ENCODE data around the gene LYRM4. TPM values are rescaled to one million over a fixed set of nuclear protein-coding genes. Genes with fewer than 3 reads are reported as not detected.

LYRM4 gene
- total RNA-seq, 8 experiments from 2014 or later, result 25.8 to 38.4 (median 32.7) TPM

DNA sequence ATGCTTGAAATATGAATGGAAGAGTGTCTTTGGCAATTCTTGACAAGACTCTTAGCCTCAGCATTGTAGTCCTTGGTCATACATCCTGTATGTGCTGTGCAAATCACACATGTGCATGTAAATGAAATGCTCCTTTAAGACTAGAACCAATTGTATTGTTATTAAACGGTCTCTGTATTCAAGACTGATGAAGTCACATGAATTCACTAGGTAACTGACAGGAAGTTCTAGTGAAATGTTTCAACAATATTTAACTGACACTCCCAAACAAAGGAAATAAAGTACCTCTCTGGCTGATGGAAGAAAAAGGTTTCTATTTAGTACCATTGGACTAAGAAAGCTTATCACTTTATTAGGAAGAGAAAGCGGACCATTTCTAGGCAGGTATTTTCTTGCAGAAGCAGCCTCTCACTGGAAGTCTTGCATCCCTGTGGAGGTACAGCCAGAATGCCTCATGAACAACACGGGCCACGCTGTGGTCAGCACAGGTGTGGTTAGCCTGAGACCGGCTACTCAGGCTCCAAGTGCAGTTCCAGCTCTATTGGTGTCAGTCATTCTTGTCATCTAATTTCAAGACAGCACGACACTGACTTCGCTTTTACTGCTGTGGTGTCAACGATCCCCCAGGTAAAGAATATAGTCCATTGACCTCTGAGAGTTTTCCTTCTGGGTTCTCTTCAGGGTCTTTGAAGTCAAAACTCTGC, 158.3 kb downstream of the LYRM4 start:
- H3K4me3 ChIP-seq, result no peak overlapping the region
- H3K27ac ChIP-seq, result no peak overlapping the region
- peak in 2 of 8 experiments; percentile 33 to 36 for ATAC-seq (replicated peaks in 6 of 8)
- in situ Hi-C loops (cut with MboI; ENCODE audit: low pct_unique_long_range_greater_than_20kb in 2 of 9, low sequenced_read_pairs in 9 of 9, unreplicated experiment in 9 of 9), result no loop called here
- WGBS, 10 experiments, result 50 to 98% (median 88%) methylated on average over 1 to 8 of the region's 8 CpGs; no CpG with 5 or more reads in 1 of the 10 experiments
- no peaks in the 10 kb centered on the region for H3K4me1 ChIP-seq (replicated peaks in 1 of 2)

DNA sequence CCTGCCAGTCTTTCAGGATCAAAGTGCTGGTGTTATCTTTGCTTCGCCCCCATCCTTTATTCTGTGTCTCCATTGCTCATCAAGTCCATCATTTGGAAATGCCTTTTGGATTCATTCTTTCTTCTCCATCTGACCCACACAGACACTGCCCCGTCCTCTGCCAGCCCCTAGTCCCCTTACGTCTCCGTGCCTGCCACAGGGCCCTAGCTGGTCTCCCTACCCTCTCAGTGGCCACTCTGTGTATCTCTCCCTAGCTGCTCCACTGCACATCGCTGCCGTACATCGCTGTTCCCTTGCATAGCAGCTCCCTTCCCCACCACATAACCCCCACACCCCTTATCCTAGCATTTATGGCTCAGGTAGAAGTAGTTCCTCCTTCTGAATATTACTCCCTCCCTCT, 159.9 kb downstream of the LYRM4 start:
- no peaks in the 10 kb centered on the region for H3K4me1 ChIP-seq (replicated peaks in 1 of 2)
- no peak for ATAC-seq (replicated peaks in 6 of 8)
- no peak overlapping the region for H3K4me3 ChIP-seq
- H3K27ac ChIP-seq, result no peak overlapping the region
- in situ Hi-C loops (cut with MboI; ENCODE audit: low pct_unique_long_range_greater_than_20kb in 2 of 9, low sequenced_read_pairs in 9 of 9, unreplicated experiment in 9 of 9), result no loop called here
- WGBS, 10 experiments, result 77 to 100% (median 90%) methylated on average over 1 to 7 of the region's 7 CpGs; no CpG with 5 or more reads in 5 of the 10 experiments

DNA sequence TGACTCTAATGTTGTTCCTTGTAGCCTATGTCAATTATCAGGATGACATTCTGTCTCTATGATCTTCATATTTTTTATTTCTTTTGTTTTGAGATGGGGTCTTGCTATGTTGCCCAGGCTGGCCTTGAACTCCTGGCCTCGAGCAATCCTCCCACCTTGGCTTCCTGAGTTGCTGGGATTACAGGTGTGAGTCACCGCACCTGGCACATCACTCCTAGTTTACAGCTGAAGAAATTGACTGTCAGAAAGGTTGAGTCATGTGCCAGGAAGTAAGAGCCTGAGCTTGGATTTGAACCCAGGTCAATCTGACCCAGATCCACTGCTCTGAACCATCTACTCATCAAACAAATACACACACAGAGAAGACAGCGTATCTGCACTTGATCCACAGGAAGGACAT, 161.2 kb downstream of the LYRM4 start:
- in situ Hi-C loops (cut with MboI; ENCODE audit: low pct_unique_long_range_greater_than_20kb in 2 of 9, low sequenced_read_pairs in 9 of 9, unreplicated experiment in 9 of 9), result no loop called here
- Histone ChIP-seq H3K27ac (no peak overlapping the region), H3K4me3 (no peak overlapping the region), H3K4me1 (replicated peaks in 1 of 2) (no peaks in the 10 kb centered on the region)
- 62 to 100% (median 88%) methylated on average over 1 to 3 of the region's 3 CpGs; no CpG with 5 or more reads in 5 of the 10 experiments for WGBS, 10 experiments
- ATAC-seq (replicated peaks in 6 of 8), result no peak

DNA sequence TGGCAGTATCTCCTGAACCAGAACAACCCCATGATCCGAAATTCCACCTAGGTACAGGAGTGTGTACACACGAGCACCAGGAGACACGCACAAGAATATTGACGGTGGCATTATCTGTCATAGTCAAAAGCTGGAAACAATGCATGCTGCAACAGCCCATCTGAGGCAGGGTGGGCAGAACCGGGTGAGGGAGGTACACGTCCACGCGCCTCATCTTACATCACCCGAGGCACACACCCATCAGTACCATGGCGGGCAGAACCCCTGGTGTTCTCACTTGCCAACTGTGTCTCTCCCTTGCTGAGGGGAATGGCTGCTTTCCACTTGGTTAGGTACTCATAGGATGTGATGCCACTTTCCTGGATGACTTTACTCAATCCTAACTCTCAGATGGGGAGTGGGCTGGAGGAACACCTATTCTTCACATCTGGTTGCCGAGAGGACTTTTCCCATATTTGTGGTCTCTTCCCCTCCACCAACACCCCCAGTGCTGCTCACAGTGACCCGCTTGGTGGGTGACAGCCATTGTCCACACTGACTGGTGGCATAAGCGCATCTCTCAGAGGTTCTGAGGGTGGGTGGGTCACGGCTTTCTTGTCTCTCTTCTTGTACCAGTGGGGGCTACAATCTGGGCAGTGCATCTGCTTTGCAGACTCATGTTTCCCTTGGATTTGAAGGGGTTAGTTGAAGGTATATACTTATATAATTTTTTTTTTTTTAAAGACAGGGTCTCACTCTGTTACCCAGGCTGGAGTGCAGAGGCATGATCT, 162.1 kb downstream of the LYRM4 start:
- Histone ChIP-seq H3K4me3 (no peak overlapping the region), H3K27ac (no peak overlapping the region), H3K4me1 (replicated peaks in 1 of 2) (no peaks in the 10 kb centered on the region)
- in situ Hi-C loops (cut with MboI; ENCODE audit: low pct_unique_long_range_greater_than_20kb in 2 of 9, low sequenced_read_pairs in 9 of 9, unreplicated experiment in 9 of 9), result no loop called here
- ATAC-seq (replicated peaks in 6 of 8), result no peak
- 51 to 100% (median 87%) methylated on average over 2 to 11 of the region's 14 CpGs; no CpG with 5 or more reads in 4 of the 10 experiments for WGBS, 10 experiments

DNA sequence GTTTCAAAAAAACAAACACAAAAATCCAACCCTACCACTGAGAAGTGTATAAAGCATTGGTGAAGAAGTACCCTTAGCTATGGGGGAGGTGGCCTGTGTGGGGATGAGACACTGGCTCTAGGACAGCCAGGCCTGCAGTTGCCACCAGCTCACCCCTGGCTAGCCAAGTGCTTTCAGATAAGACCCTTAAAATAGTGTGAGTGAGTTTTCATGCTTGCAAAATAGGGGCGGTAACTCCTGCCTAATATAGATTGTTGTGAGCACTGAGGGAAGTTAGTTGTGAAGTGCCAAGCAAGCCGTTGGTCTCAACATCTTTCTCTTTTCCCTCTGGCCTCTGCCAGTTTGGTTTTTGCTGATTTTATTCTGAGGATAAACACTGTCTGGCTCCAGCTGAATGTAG, 164.3 kb downstream of the LYRM4 start:
- Histone ChIP-seq H3K27ac (no peak overlapping the region), H3K4me3 (no peak overlapping the region), H3K4me1 (replicated peaks in 1 of 2) (no peaks in the 10 kb centered on the region)
- WGBS, 10 experiments, result 83 to 100% (median 90%) methylated on average over 1 to 2 of the region's 2 CpGs; no CpG with 5 or more reads in 6 of the 10 experiments
- in situ Hi-C loops (cut with MboI; ENCODE audit: low pct_unique_long_range_greater_than_20kb in 2 of 9, low sequenced_read_pairs in 9 of 9, unreplicated experiment in 9 of 9), result no loop called here
- no peak for ATAC-seq (replicated peaks in 6 of 8)

DNA sequence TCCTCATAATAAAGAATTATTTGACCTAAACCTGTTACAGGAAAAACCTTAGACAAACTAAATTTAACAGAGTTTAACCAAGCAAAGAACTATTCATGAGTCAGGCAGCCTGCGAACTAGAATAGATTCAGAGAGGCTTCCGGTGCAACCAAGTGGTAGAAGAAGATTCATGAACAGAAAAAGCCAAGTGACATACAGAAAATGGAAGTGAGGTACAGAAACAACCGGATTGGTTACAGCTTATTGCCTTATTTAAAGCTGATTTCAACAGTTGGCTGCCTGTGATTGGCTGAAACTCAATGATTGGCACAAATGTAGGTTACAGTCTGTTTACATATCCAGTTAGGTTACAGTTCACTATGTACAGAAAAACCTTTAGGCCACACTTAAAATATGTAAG, 165.5 kb downstream of the LYRM4 start:
- WGBS, 10 experiments, result 31 to 100% (median 67%) methylated on average over 2 to 3 of the region's 3 CpGs
- no peak for ATAC-seq (replicated peaks in 6 of 8)
- in situ Hi-C loops (cut with MboI; ENCODE audit: low pct_unique_long_range_greater_than_20kb in 2 of 9, low sequenced_read_pairs in 9 of 9, unreplicated experiment in 9 of 9), result no loop called here
- no peak overlapping the region for H3K4me3 ChIP-seq
- H3K4me1 ChIP-seq (replicated peaks in 1 of 2), result no peaks in the 10 kb centered on the region
- no peak overlapping the region for H3K27ac ChIP-seq

DNA sequence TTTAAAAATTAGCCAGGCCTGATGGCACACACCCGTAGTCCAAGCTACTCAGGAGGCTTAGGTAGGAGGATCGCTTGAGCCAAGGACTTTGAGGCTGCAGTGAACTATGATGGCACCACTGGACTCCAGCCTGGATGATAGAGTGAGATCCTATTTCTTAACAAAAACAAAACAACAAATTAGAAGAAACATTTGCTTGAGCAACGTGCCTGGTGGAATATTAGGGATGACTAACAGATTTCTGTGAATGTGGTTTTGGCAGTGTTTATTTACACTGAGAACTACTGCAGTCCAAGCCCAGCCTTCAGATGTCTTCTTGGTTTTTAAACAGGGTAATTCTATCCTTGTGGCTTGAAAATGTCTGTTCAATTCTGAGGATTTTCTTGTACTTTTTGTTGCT, 166.4 kb downstream of the LYRM4 start:
- Histone ChIP-seq H3K4me1 (replicated peaks in 1 of 2) (no peaks in the 10 kb centered on the region), H3K27ac (no peak overlapping the region), H3K4me3 (no peak overlapping the region)
- 10 to 86% (median 79%) methylated on average over 1 to 3 of the region's 3 CpGs; no CpG with 5 or more reads in 3 of the 10 experiments for WGBS, 10 experiments
- ATAC-seq (replicated peaks in 6 of 8), result peak in 2 of 8 experiments; percentile 33 to 37
- in situ Hi-C loops (cut with MboI; ENCODE audit: low pct_unique_long_range_greater_than_20kb in 2 of 9, low sequenced_read_pairs in 9 of 9, unreplicated experiment in 9 of 9), result no loop called here

DNA sequence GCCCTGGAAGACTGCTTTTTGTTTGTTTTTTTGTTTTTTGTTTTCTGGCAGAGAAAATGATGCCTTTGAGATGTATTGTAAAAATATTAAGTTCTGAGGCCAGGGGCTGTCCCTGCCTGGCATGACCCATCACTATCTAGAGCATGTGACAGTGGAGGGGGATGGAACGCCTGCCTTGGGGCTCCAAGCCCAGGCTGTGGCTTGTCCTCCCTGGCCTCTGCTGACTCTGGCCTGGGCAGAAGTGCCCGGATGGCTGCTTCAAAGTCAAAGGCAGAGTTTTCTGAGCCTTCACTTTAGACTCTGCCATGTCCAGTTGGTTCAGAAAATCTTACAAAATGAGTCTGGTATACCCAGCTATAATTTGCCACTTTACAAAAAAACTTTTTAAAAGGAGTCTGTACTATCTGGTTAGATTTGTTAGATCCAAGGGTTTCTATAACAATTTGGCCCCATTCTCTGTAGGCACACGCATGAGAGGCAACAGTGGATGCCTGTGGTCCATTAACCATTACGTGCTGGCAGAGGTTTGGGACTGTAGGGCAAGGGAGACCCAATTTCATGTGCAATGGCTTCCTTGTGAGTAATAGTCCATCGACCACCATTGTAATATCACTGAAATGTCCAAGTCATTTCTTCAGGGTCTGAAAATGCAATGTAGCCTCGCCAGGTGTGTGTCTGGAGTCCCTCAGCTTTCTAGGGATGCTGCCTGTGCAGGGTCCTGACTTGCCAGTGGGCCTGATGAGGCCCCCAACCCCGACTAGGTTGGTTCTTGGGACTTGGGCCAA, 167.3 kb downstream of the LYRM4 start:
- in situ Hi-C loops (cut with MboI; ENCODE audit: low pct_unique_long_range_greater_than_20kb in 2 of 9, low sequenced_read_pairs in 9 of 9, unreplicated experiment in 9 of 9), result no loop called here
- ATAC-seq (replicated peaks in 6 of 8), result no peak
- H3K4me3 ChIP-seq, result no peak overlapping the region
- WGBS, 10 experiments, result 50 to 96% (median 83%) methylated on average over 1 to 6 of the region's 7 CpGs
- H3K4me1 ChIP-seq (replicated peaks in 1 of 2), result no peaks in the 10 kb centered on the region
- H3K27ac ChIP-seq, result no peak overlapping the region

DNA sequence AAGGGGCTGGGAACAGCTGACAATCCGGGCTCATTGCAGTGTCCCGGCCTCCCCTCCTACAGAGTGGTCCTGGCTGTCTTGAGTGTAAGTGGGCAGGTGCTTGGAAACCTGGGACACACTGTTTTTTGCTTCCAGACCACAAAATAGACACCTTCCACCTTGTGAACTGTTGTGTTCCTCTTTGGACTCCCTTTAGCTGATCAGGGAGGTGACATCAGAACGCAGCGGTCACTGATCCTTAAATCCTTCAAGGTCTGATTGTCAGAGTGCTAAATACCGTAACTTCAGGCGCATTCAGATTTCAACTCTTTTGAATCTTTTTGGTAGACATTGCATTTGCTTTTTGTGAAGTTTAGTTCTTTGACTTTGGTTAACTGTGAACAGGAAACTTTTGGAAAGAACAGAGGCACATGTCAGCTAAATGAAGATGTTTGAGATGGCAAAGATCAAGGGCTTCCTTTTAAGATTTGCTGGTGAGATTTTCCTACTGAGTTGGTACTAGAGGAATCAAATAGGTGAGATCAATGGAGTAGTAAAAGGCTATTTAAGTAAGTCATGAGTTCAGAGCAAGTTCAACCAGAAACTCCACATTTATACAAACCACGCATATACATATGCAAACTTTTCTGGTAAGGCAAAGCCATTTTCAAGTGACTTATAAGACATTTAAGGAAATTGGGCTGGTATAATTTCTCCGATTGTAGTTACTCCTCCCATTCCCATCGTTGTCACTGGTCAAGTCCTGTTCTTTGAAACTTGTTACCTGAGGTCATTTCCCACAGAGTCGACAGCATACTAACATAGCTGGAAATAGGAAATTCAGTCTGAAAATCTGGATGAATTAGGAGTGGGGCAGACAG, 169.3 kb downstream of the LYRM4 start:
- ATAC-seq (replicated peaks in 6 of 8), result peak in 3 of 8 experiments; percentile 84 to 89 (median 86)
- Histone ChIP-seq H3K27ac (no peak overlapping the region), H3K4me3 (no peak overlapping the region), H3K4me1 (replicated peaks in 1 of 2) (no peaks in the 10 kb centered on the region)
- in situ Hi-C loops (cut with MboI; ENCODE audit: low pct_unique_long_range_greater_than_20kb in 2 of 9, low sequenced_read_pairs in 9 of 9, unreplicated experiment in 9 of 9), result no loop called here
- WGBS, 10 experiments, result 0 to 100% (median 84%) methylated on average over 1 to 10 of the region's 10 CpGs; no CpG with 5 or more reads in 1 of the 10 experiments

DNA sequence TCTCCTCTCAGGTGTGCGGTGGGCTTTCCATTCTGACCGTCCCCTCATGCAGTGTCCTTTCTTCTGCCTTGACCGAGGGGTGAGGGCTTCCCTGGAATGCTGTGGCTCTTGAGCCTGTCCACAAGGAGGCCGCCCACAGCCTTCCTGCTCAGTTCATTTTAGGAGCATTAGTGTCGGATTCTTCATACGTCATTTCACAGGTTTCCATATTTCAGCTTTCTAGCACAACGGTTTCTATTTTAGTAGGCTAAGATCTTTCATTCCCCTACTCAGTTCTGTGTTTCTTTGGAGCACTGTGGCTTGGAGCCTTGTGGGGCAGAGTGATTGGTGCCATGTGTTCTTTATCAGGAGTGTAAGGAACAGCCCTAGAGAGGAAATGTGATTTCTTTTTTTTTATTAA, 170.1 kb downstream of the LYRM4 start:
- WGBS, 10 experiments, result 39 to 100% (median 88%) methylated on average over 1 to 5 of the region's 7 CpGs; no CpG with 5 or more reads in 1 of the 10 experiments
- H3K4me3 ChIP-seq, result no peak overlapping the region
- H3K27ac ChIP-seq, result no peak overlapping the region
- in situ Hi-C loops (cut with MboI; ENCODE audit: low pct_unique_long_range_greater_than_20kb in 2 of 9, low sequenced_read_pairs in 9 of 9, unreplicated experiment in 9 of 9), result no loop called here
- no peaks in the 10 kb centered on the region for H3K4me1 ChIP-seq (replicated peaks in 1 of 2)
- ATAC-seq (replicated peaks in 6 of 8), result no peak

DNA sequence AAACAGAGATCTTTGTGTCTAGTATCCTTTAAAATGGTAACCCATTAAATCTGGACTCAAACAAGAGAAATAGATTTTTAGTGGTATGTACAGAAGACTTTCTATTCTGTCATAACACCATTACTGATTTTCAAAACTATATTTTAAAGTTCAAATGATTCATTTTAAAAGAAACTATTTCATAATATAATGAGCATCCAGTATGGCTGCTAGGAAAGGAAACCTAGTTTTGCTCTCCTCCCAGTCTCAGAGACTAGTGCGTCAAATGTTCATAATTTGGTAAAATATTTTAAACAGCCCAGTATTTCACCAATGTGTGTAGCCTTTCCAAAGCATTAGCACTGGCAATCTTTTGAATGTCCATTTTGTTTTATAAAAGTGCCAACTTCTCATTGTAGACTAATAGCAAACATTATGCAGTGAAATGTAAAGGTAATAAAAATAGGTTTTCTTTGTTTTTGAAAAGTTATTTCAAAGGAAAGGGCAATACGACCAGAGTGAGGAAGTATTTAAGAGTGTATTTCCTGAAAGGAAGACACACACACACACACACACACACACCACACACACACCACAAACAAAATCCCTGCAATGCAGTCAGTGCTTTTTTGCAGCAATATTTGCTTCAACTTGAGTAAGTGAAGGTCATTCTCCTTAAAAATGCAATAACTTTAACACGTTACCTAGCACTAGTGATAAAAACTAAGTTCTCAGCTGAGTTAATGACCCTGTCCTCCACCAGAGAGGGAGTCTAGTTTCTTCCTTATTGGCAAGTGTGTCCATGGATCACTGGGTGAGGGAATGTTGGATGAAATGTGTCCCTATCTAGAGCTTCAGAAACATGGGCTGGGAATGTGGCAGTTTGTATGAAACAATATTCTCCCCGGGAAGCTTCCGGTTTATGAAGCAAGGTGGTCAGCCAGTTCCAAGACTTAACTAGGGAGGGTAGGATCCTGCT, 171.0 kb downstream of the LYRM4 start:
- Histone ChIP-seq H3K4me1 (replicated peaks in 1 of 2) (no peaks in the 10 kb centered on the region), H3K27ac (no peak overlapping the region), H3K4me3 (no peak overlapping the region)
- in situ Hi-C loops (cut with MboI; ENCODE audit: low pct_unique_long_range_greater_than_20kb in 2 of 9, low sequenced_read_pairs in 9 of 9, unreplicated experiment in 9 of 9), result no loop called here
- WGBS, 10 experiments, result 70 to 100% (median 94%) methylated on average over 1 to 5 of the region's 5 CpGs
- ATAC-seq (replicated peaks in 6 of 8), result no peak
